ENCODE results near the gene LECT2. TPM values are rescaled to one million over a fixed set of nuclear protein-coding genes. Genes with fewer than 3 reads are reported as not detected.

LECT2 gene
- total and polyA plus RNA-seq, 2 donors from 2014 or later: not detected

- intact Hi-C loops (cut with DNase I): no loop called here
- Histone ChIP-seq H3K9ac (ENCODE audit: low read length in 3 of 3) (no peak overlapping the region), H3K27ac (ENCODE audit: low read depth in 2 of 2, low read length in 2 of 2) (no peak overlapping the region), H3K36me3 (ENCODE audit: control insufficient read depth in 2 of 3, insufficient read depth in 3 of 3, low read length in 3 of 3) (no peaks in the 10 kb centered on the region), H3K4me3 (ENCODE audit: low read length in 3 of 3) (no peak overlapping the region), H3K27me3 (ENCODE audit: control insufficient read depth, insufficient read depth, low read length) (no peaks in the 10 kb centered on the region), H3K9me3 (ENCODE audit: control insufficient read depth in 2 of 3, insufficient read depth in 1 of 3, low read length in 3 of 3) (no peaks in the 10 kb centered on the region), H3K4me1 (ENCODE audit: control insufficient read depth in 2 of 3, insufficient read depth in 2 of 3, low read depth in 1 of 3, low read length in 3 of 3) (no peaks in the 10 kb centered on the region)
- no peak for FAIRE-seq
- no peak for TF ChIP-seq CTCF (IDR thresholded peaks at IDR 0.05; ENCODE audit: borderline replicate concordance, extremely low read depth, insufficient read depth)
- DNase-seq: no peak
Measured at GRCh38 chr5:135915466-135916001, 39.2 kb downstream of the LECT2 start.

- no peak for TF ChIP-seq CTCF (IDR thresholded peaks at IDR 0.05; ENCODE audit: borderline replicate concordance, extremely low read depth, insufficient read depth)
- Histone ChIP-seq H3K9me3 (ENCODE audit: control insufficient read depth in 2 of 3, insufficient read depth in 1 of 3, low read length in 3 of 3) (no peaks in the 10 kb centered on the region), H3K9ac (ENCODE audit: low read length in 3 of 3) (no peak overlapping the region), H3K4me3 (ENCODE audit: low read length in 3 of 3) (no peak overlapping the region), H3K36me3 (ENCODE audit: control insufficient read depth in 2 of 3, insufficient read depth in 3 of 3, low read length in 3 of 3) (no peaks in the 10 kb centered on the region), H3K27me3 (ENCODE audit: control insufficient read depth, insufficient read depth, low read length) (no peaks in the 10 kb centered on the region), H3K27ac (ENCODE audit: low read depth in 2 of 2, low read length in 2 of 2) (no peak overlapping the region), H3K4me1 (ENCODE audit: control insufficient read depth in 2 of 3, insufficient read depth in 2 of 3, low read depth in 1 of 3, low read length in 3 of 3) (no peaks in the 10 kb centered on the region)
- DNase-seq (no peak), FAIRE-seq (no peak)
- intact Hi-C loops (cut with DNase I): no loop called here
Measured at GRCh38 chr5:135913713-135914626, 40.8 kb downstream of the LECT2 start.

- Histone ChIP-seq H3K27ac (ENCODE audit: low read depth in 2 of 2, low read length in 2 of 2) (no peak overlapping the region), H3K4me1 (ENCODE audit: control insufficient read depth in 2 of 3, insufficient read depth in 2 of 3, low read depth in 1 of 3, low read length in 3 of 3) (no peaks in the 10 kb centered on the region), H3K27me3 (ENCODE audit: control insufficient read depth, insufficient read depth, low read length) (no peaks in the 10 kb centered on the region), H3K9ac (ENCODE audit: low read length in 3 of 3) (no peak overlapping the region), H3K9me3 (ENCODE audit: control insufficient read depth in 2 of 3, insufficient read depth in 1 of 3, low read length in 3 of 3) (no peaks in the 10 kb centered on the region), H3K4me3 (ENCODE audit: low read length in 3 of 3) (no peak overlapping the region), H3K36me3 (ENCODE audit: control insufficient read depth in 2 of 3, insufficient read depth in 3 of 3, low read length in 3 of 3) (no peaks in the 10 kb centered on the region)
- FAIRE-seq (no peak), DNase-seq (no peak)
- intact Hi-C loops (cut with DNase I): no loop called here
- TF ChIP-seq CTCF (IDR thresholded peaks at IDR 0.05; ENCODE audit: borderline replicate concordance, extremely low read depth, insufficient read depth): no peak
Measured at GRCh38 chr5:135905144-135905543, 49.6 kb downstream of the LECT2 start.

Measured in kidney (tissue), 14 donors.